A549 (cell line): Measurements from ENCODE around the gene ZNF280B. TPM values are rescaled to one million over a fixed set of nuclear protein-coding genes. Genes with fewer than 3 reads are reported as not detected.

Source experiments
- ATAC-seq, 2 experiments: fragments of 200-7000 bp in 1 of 2; fragments of >200 bp in 1 of 2; cut with Nextera tagmentation in 1 of 2; cut with Tn5 transposase in 1 of 2; 3 replicates each; pipeline versions ENCODE4 v1.8.0 to v1.9.1; 2018 to 2020; ENCODE audit warnings: mild to moderate bottlenecking in 1 of 2, moderate library complexity in 1 of 2
- CTCF ChIA-PET: fragments of 300-600 bp; sonication (Branson Sonifier 250); formaldehyde crosslinking; extraction: SDS; loops from one replicate; lab custom pipeline; 2021; ENCODE audit warnings: antibody characterized with exemption, inconsistent platforms; lab: Yijun Ruan, JAX
- POLR2A ChIA-PET: fragments of 350-600 bp; formaldehyde crosslinking; extraction: SDS; loops from one replicate; lab custom pipeline; 2021; ENCODE audit warnings: antibody characterized with exemption, inconsistent platforms; lab: Yijun Ruan, JAX
- DNase-seq, 2 experiments: peaks; one replicate each; pipeline versions ENCODE4 v3.0.0 to v3.0.0-alpha.2; 2011 to 2016; ENCODE audit warnings: low read depth in 1 of 2, low spot score in 1 of 2
- FAIRE-seq: peaks from 2 replicates; lab custom pipeline; 2011; peaks lifted over from hg19 to GRCh38; lab: Jason Lieb, UNC
- H3K27ac ChIP-seq, 2 experiments: fragments of >200 bp; sonication (Bioruptor Twin); formaldehyde crosslinking; 3 replicates each; pipeline ENCODE4 v1.5.1; 2016 to 2017
- H3K4me1 ChIP-seq: fragments of >200 bp; sonication (Bioruptor Twin); formaldehyde crosslinking; 3 replicates; pipeline ENCODE4 v1.6.1; 2016
- H3K4me2 ChIP-seq: fragments of >200 bp; sonication (Bioruptor Twin); formaldehyde crosslinking; 3 replicates; pipeline ENCODE4 v1.6.1; 2016
- H3K4me3 ChIP-seq: fragments of >200 bp; sonication (Bioruptor Twin); formaldehyde crosslinking; 3 replicates; pipeline ENCODE4 v1.5.1; 2016
- H3K9me3 ChIP-seq: fragments of >200 bp; sonication (Bioruptor Twin); formaldehyde crosslinking; 3 replicates; pipeline ENCODE4 v1.6.1; 2016
- CHD2 ChIP-seq: fragments of 150-350 bp; IDR thresholded peaks from 2 replicates; pipeline ENCODE4 v1.6.1; 2014; ENCODE audit warnings: low read length; ENCODE audit not compliant: partially characterized antibody
- EHF ChIP-seq: fragments of 250-450 bp; sonication (Bioruptor Pico); IDR thresholded peaks from 2 replicates; pipeline ENCODE4 v1.5.0; 2020; ENCODE audit warnings: mild to moderate bottlenecking
- GATA3 ChIP-seq: IDR thresholded peaks from 2 replicates; pipeline ENCODE4 v1.6.1; 2012; ENCODE audit warnings: borderline replicate concordance
- JUN ChIP-seq, 2 experiments: fragments of >200 bp; sonication (Bioruptor Twin); formaldehyde crosslinking; IDR thresholded peaks; 2 replicates in 1 of 2; 3 replicates in 1 of 2; pipeline ENCODE4 v1.6.1; 2016 to 2017
- KDM1A ChIP-seq: fragments of 200-600 bp; sonication (generic); IDR thresholded peaks from 2 replicates; pipeline ENCODE4 v1.6.1; 2016; ENCODE audit warnings: low read depth, mild to moderate bottlenecking
- MAZ ChIP-seq: fragments of 150-350 bp; IDR thresholded peaks from 2 replicates; pipeline ENCODE4 v1.6.1; 2014; ENCODE audit warnings: antibody characterized with exemption, low read depth, low read length, borderline replicate concordance
- PHF8 ChIP-seq: fragments of 200-600 bp; sonication (generic); IDR thresholded peaks from 2 replicates; pipeline ENCODE4 v1.6.1; 2016; ENCODE audit warnings: low read depth, mild to moderate bottlenecking, antibody characterized with exemption, moderate library complexity, borderline replicate concordance
- POLR2AphosphoS2 ChIP-seq: conservative IDR thresholded peaks from 2 replicates; pipeline ENCODE4 v1.6.1; 2012; ENCODE audit warnings: low read length, improper control_type of control experiment, inconsistent platforms
- RFX5 ChIP-seq: fragments of 450-650 bp; IDR thresholded peaks from 2 replicates; pipeline ENCODE4 v1.7.1; 2014; ENCODE audit warnings: antibody characterized with exemption, mild to moderate bottlenecking, moderate library complexity
- RNF2 ChIP-seq: fragments of 200-600 bp; sonication (generic); IDR thresholded peaks from 2 replicates; pipeline ENCODE4 v1.6.1; 2016; ENCODE audit warnings: low read depth, mild to moderate bottlenecking, antibody characterized with exemption, moderate library complexity, borderline replicate concordance
- TFCP2L1 ChIP-seq: fragments of 250-450 bp; sonication (Bioruptor Pico); IDR thresholded peaks from 2 replicates; pipeline ENCODE4 v1.5.0; 2021; ENCODE audit warnings: mild to moderate bottlenecking
- ZC3H11A ChIP-seq: fragments of 450-650 bp; IDR thresholded peaks from 2 replicates; pipeline ENCODE4 v1.6.1; 2014; ENCODE audit warnings: antibody characterized with exemption, mild to moderate bottlenecking
- ZNF302 ChIP-seq: fragments of 250-450 bp; sonication (Bioruptor Pico); IDR thresholded peaks from 2 replicates; pipeline ENCODE4 v1.9.0; 2021; ENCODE audit warnings: inconsistent platforms, mild to moderate bottlenecking, moderate library complexity
- WGBS: methylation state at CpG from one replicate; pipeline ENCODE4 v1.1.6; 2017; ENCODE audit errors: missing lambda C conversion rate; 5-methylcytosine and 5-hydroxymethylcytosine counted together
- polyA plus RNA-seq, 4 experiments: library from polyadenylated mRNA; depleted of rRNA in 3 of 4; stranded (reverse); fragments of >200 nt; fragmentation: RNase III in 1 of 4; extraction: RNeasy Plus Mini Kit Qiagen cat#74134 plus additional on column Dnase treatment in 1 of 4; gene quantifications; 2 replicates in 3 of 4; 3 replicates in 1 of 4; pipeline ENCODE4 v1.2.3, GENCODE V29; 2011 to 2017
- TF ChIP-seq, protein P1 (sequence below): fragments of 150-350 bp; IDR thresholded peaks from 2 replicates; pipeline ENCODE4 v1.6.1; 2014; ENCODE audit warnings: low read depth, mild to moderate bottlenecking, low read length
- TF ChIP-seq, protein P2 (sequence below): fragments of 200-600 bp; sonication (generic); IDR thresholded peaks from 2 replicates; pipeline ENCODE4 v1.6.1; 2016; ENCODE audit warnings: antibody characterized with exemption, mild to moderate bottlenecking, moderate library complexity
- TF ChIP-seq, protein P3 (sequence below): IDR thresholded peaks from 2 replicates; pipeline ENCODE4 v1.6.1; 2012
- TF ChIP-seq, protein P4 (sequence below): fragments of 250-450 bp; sonication (Bioruptor Pico); IDR thresholded peaks from 2 replicates; pipeline ENCODE4 v1.5.0; 2021; ENCODE audit warnings: mild to moderate bottlenecking, moderate library complexity, borderline replicate concordance

Gene ZNF280B
- polyA plus RNA-seq, 2 of the 4 experiments (the other 2 are of a cell fraction) = 2.3 to 5.1 TPM

DNA sequence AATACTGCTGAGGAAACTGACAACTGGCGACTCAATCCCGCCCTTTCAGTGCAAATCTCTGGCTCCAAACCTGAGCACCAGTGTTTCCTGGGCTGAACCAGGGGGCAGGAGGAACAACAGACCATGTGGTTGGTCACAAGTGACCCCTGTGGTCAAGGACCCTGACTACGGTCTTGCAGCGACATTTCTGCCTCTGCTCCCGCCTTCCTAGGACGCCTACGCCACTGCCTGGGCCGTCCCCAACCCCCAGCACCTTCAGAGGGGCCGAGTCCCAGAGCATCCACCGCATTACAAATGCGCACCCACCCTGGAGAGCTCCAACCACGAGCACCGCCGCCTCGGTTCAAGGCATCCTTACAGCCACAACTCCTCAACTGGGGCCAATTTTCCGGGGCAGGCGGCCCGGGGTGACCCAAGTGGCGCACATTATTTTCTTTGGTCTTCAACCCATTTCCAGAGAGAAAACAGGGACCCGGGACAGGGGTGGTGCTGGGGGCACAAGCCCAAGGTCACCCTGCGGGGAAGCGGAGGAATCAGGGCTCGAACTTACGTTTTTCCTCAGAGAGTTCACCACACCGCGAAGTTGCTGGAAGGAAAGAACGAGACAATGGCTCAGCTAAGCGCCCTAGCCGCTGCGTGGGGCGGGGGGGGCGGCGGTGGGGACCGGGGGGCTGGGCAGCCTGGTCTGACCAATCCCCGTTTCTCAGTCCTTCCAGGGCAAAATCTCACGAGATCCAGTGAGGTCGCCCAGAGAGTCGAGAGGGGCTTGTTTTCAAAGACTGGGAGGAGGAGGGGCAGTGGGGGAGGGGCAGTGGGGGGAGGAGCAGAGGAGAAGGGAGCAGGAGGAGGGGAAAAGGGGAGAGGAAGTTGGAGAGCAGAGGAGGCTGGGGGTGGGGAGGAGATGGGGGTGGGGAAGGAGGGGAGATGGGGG lies 48.7 kb upstream of the ZNF280B start:
- Histone ChIP-seq H3K9me3 (no peaks in the 10 kb centered on the region), H3K4me2 (peak overlapping the region; percentile 73), H3K4me3 (peak overlapping the region; percentile 90), H3K4me1 (peaks cover 45% of the 10 kb centered on the region; the same call in 2 of the 3 replicates), H3K27ac (peak overlapping the region; percentile 96 to 99)
- FAIRE-seq = no peak
- DNase-seq = peak; percentile 58 to 81
- POLR2A ChIA-PET = interaction anchor here (1.3 to 1.6 kb wide), 2 partner anchors 37 to 49 kb away, joined by 3 to 4 read pairs; partner anchors contain the start of genes ZNF280A and ZNF280B
- CTCF ChIA-PET = interaction anchor here (0.6 kb wide), 1 partner anchor 477 kb away, joined by 3 read pairs; no protein-coding TSS in a partner anchor
- TF ChIP-seq RNF2 (no peak), CHD2 (peak; percentile 78)
- WGBS = 43% methylated on average over 6 of the region's 38 CpGs
- ATAC-seq = peak; percentile 22 to 49; a peak in 2 of 6 replicates

DNA sequence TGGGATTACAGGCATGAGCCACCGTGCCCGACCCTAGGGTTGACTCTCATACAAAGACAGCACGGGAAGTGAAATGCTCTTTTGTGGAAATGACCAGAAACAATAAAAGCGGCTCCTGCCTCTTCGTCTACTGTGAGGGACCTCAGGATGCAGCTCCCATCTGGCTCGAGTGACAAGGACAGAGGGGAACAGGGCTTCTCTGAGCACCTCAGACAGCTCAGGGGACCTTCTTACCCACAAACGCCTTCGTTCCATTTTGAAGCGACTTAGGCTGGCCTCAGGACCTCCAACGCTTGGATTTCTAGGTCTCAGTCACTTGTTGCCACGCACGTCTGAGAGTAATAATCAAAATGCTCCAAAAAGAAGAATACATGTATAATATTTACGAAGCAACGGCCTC lies 48.0 kb upstream of the ZNF280B start:
- ChIA-PET POLR2A (interaction anchor here (1.3 to 1.6 kb wide), 2 partner anchors 36 to 48 kb away, joined by 3 to 4 read pairs; partner anchors contain the start of genes ZNF280A and ZNF280B), CTCF (interaction anchor here (0.6 to 0.7 kb wide), 3 partner anchors 12 to 478 kb away, joined by 3 to 4 read pairs (median 3); no protein-coding TSS in a partner anchor)
- DNase-seq (no peak), FAIRE-seq (no peak), ATAC-seq (no peak)
- TF ChIP-seq ZC3H11A (no peak), RFX5 (no peak), PHF8 (no peak), JUN (IDR thresholded peaks at IDR 0.05) (no peak), MAZ (no peak), EHF (CRISPR knock-in tag) (no peak), GATA3 (no peak), TFCP2L1 (no peak), ZNF302 (no peak), KDM1A (no peak), POLR2AphosphoS2 (no peak)
- TF ChIP-seq, protein P1, sequence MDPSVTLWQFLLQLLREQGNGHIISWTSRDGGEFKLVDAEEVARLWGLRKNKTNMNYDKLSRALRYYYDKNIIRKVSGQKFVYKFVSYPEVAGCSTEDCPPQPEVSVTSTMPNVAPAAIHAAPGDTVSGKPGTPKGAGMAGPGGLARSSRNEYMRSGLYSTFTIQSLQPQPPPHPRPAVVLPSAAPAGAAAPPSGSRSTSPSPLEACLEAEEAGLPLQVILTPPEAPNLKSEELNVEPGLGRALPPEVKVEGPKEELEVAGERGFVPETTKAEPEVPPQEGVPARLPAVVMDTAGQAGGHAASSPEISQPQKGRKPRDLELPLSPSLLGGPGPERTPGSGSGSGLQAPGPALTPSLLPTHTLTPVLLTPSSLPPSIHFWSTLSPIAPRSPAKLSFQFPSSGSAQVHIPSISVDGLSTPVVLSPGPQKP = no peak
- TF ChIP-seq, protein P2, sequence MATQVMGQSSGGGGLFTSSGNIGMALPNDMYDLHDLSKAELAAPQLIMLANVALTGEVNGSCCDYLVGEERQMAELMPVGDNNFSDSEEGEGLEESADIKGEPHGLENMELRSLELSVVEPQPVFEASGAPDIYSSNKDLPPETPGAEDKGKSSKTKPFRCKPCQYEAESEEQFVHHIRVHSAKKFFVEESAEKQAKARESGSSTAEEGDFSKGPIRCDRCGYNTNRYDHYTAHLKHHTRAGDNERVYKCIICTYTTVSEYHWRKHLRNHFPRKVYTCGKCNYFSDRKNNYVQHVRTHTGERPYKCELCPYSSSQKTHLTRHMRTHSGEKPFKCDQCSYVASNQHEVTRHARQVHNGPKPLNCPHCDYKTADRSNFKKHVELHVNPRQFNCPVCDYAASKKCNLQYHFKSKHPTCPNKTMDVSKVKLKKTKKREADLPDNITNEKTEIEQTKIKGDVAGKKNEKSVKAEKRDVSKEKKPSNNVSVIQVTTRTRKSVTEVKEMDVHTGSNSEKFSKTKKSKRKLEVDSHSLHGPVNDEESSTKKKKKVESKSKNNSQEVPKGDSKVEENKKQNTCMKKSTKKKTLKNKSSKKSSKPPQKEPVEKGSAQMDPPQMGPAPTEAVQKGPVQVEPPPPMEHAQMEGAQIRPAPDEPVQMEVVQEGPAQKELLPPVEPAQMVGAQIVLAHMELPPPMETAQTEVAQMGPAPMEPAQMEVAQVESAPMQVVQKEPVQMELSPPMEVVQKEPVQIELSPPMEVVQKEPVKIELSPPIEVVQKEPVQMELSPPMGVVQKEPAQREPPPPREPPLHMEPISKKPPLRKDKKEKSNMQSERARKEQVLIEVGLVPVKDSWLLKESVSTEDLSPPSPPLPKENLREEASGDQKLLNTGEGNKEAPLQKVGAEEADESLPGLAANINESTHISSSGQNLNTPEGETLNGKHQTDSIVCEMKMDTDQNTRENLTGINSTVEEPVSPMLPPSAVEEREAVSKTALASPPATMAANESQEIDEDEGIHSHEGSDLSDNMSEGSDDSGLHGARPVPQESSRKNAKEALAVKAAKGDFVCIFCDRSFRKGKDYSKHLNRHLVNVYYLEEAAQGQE = no peak
- TF ChIP-seq, protein P3, sequence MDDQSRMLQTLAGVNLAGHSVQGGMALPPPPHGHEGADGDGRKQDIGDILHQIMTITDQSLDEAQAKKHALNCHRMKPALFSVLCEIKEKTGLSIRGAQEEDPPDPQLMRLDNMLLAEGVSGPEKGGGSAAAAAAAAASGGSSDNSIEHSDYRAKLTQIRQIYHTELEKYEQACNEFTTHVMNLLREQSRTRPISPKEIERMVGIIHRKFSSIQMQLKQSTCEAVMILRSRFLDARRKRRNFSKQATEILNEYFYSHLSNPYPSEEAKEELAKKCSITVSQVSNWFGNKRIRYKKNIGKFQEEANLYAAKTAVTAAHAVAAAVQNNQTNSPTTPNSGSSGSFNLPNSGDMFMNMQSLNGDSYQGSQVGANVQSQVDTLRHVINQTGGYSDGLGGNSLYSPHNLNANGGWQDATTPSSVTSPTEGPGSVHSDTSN = no peak
- TF ChIP-seq, protein P4, sequence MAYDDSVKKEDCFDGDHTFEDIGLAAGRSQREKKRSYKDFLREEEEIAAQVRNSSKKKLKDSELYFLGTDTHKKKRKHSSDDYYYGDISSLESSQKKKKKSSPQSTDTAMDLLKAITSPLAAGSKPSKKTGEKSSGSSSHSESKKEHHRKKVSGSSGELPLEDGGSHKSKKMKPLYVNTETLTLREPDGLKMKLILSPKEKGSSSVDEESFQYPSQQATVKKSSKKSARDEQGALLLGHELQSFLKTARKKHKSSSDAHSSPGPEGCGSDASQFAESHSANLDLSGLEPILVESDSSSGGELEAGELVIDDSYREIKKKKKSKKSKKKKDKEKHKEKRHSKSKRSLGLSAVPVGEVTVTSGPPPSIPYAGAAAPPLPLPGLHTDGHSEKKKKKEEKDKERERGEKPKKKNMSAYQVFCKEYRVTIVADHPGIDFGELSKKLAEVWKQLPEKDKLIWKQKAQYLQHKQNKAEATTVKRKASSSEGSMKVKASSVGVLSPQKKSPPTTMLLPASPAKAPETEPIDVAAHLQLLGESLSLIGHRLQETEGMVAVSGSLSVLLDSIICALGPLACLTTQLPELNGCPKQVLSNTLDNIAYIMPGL (CRISPR knock-in tag) = no peak
- peak overlapping the region; percentile 96 to 99 for H3K27ac ChIP-seq
- no peaks in the 10 kb centered on the region for H3K9me3 ChIP-seq
- peak overlapping the region; percentile 90 for H3K4me3 ChIP-seq
- 90% methylated on average over 14 of the region's 14 CpGs for WGBS
- H3K4me1 ChIP-seq = peaks cover 45% of the 10 kb centered on the region; the same call in 2 of the 3 replicates
- H3K4me2 ChIP-seq = peak overlapping the region; percentile 73
